K562 (cell line): ENCODE data around the gene UTP25. TPM values are rescaled to one million over a fixed set of nuclear protein-coding genes. Genes with fewer than 3 reads are reported as not detected.

ENCODE experiments used
- ASH1L ChIP-seq: fragments of 450-650 bp; IDR thresholded peaks from 2 replicates; pipeline ENCODE4 v1.6.1; 2018; ENCODE audit warnings: borderline replicate concordance, mild to moderate bottlenecking, low read depth; ENCODE audit not compliant: partially characterized antibody
- DIDO1 ChIP-seq: fragments of 450-650 bp; IDR thresholded peaks from 2 replicates; pipeline ENCODE4 v1.6.1; 2016; ENCODE audit warnings: low read depth, missing biosample characterization, missing genetic modification characterization
- EP400 ChIP-seq: fragments of 450-650 bp; IDR thresholded peaks from 2 replicates; pipeline ENCODE4 v1.6.1; 2017; ENCODE audit warnings: antibody characterized with exemption, mild to moderate bottlenecking, moderate library complexity
- FOS ChIP-seq: IDR thresholded peaks from 3 replicates; pipeline ENCODE4 v1.6.1; 2011; ENCODE audit not compliant: insufficient read length; ENCODE audit errors: extremely low read depth
- GATAD2B ChIP-seq: fragments of 450-650 bp; IDR thresholded peaks from 2 replicates; pipeline ENCODE4 v1.6.1; 2017; ENCODE audit warnings: mild to moderate bottlenecking, borderline replicate concordance
- HDAC3 ChIP-seq: fragments of 450-650 bp; IDR thresholded peaks from 2 replicates; pipeline ENCODE4 v1.6.1; 2018; ENCODE audit warnings: borderline replicate concordance, mild to moderate bottlenecking, moderate library complexity; ENCODE audit not compliant: partially characterized antibody
- MITF ChIP-seq: IDR thresholded peaks from 2 replicates; pipeline ENCODE4 v1.6.1; 2014; ENCODE audit warnings: antibody characterized with exemption
- MTA3 ChIP-seq: fragments of 450-650 bp; formaldehyde crosslinking; IDR thresholded peaks from 2 replicates; pipeline ENCODE4 v1.6.1; 2017; ENCODE audit warnings: mild to moderate bottlenecking, borderline replicate concordance
- SRSF3 ChIP-seq: fragments of 200-400 bp; formaldehyde crosslinking; IDR thresholded peaks from 2 replicates; pipeline ENCODE4 v1.6.1; 2016; ENCODE audit warnings: mild to moderate bottlenecking, low read length, moderate library complexity; ENCODE audit not compliant: insufficient read depth
- TAL1 ChIP-seq: fragments of 450-650 bp; IDR thresholded peaks from 2 replicates; pipeline ENCODE4 v1.6.1; 2016; ENCODE audit warnings: mild to moderate bottlenecking
- TCF15 ChIP-seq: fragments of 250-450 bp; sonication (Bioruptor Pico); IDR thresholded peaks from 2 replicates; pipeline ENCODE4 v1.8.0; 2022; ENCODE audit warnings: moderate library complexity, mild to moderate bottlenecking, inconsistent platforms
- ZBTB5 ChIP-seq: fragments of 450-650 bp; IDR thresholded peaks from 2 replicates; pipeline ENCODE4 v1.6.1; 2017; ENCODE audit warnings: antibody characterized with exemption
- ZEB2 ChIP-seq: fragments of 450-650 bp; IDR thresholded peaks from 2 replicates; pipeline ENCODE4 v1.6.1; 2016
- ZKSCAN1 ChIP-seq: fragments of 150-350 bp; IDR thresholded peaks from 2 replicates; pipeline ENCODE4 v1.6.1; 2016; ENCODE audit warnings: low read depth, low read length
- ZNF449 ChIP-seq: fragments of 250-450 bp; sonication (Bioruptor Pico); IDR thresholded peaks from 2 replicates; pipeline ENCODE4 v1.8.0; 2022; ENCODE audit warnings: moderate library complexity, mild to moderate bottlenecking, inconsistent platforms
- ZNF592 ChIP-seq: fragments of 450-650 bp; IDR thresholded peaks from 2 replicates; pipeline ENCODE4 v1.6.1; 2017; ENCODE audit warnings: antibody characterized with exemption, mild to moderate bottlenecking
- ZNF780A ChIP-seq: fragments of 250-450 bp; sonication (Bioruptor Pico); IDR thresholded peaks from 2 replicates; pipeline ENCODE4 v1.5.0; 2021; ENCODE audit warnings: mild to moderate bottlenecking
- polyA plus RNA-seq, 8 experiments: library from polyadenylated mRNA; depleted of rRNA in 4 of 8; stranded (reverse) in 5 of 8; unstranded in 3 of 8; fragments of >200 nt; fragmentation: Nextera tagmentation in 2 of 8; fragmentation: Illumina TruSeq in 1 of 8; extraction: Ambion mirVana in 2 of 8; extraction: Trizol in 1 of 8; gene quantifications; 2 replicates each; pipeline versions ENCODE4 v1.2.1 to v1.2.3, GENCODE V29; 2011 to 2014; ENCODE audit warnings: inconsistent platforms in 1 of 8, missing spikeins in 1 of 8
- total RNA-seq, 7 experiments: library from RNA; depleted of rRNA in 6 of 7; stranded (reverse); fragments of >200 nt in 6 of 7; fragmentation: Illumina TruSeq in 2 of 7; extraction: Trizol in 2 of 7; gene quantifications; 2 replicates each; pipeline versions ENCODE4 v1.2.1 to v1.2.3, GENCODE V29; 2011 to 2021; ENCODE audit warnings: low replicate concordance in 1 of 7

The UTP25 gene
- total and polyA plus RNA-seq, 9 of the 15 experiments (the other 6 are each of a cell fraction or from before 2014, with no cell fraction given) = 5.7 to 17.6 (median 12.0) TPM

GRCh38 chr1:209827384-209828262 is at the start of gene UTP25 (continued):
- TF ChIP-seq ZBTB5 (no peak), TCF15 (CRISPR knock-in tag) (no peak), GATAD2B (peak; percentile 65), FOS (peak; percentile 42), SRSF3 (no peak), ZNF449 (CRISPR knock-in tag) (peak; percentile 57; the same call in 1 of the 2 replicates), ZKSCAN1 (peak; percentile 23; the same call in 1 of the 2 replicates), ZNF780A (CRISPR knock-in tag) (no peak), EP400 (peak; percentile 99), MITF (peak; percentile 62; the same call in 1 of the 2 replicates), HDAC3 (peak; percentile 61), ASH1L (peak; percentile 44), ZEB2 (peak; percentile 27; the same call in 1 of the 2 replicates), MTA3 (peak; percentile 92), TAL1 (peak; percentile 84), DIDO1 (tag) (peak; percentile 73; the same call in 1 of the 2 replicates), ZNF592 (peak; percentile 64)
